ENCODE measurements around the gene ZNF554. TPM values are rescaled to one million over a fixed set of nuclear protein-coding genes. Genes with fewer than 3 reads are reported as not detected.
"Not testable (repeated sequence)": the region's sequence is repeated elsewhere in the genome, so short reads cannot be mapped to it uniquely, and the experiment has no call there.

The ZNF554 gene
- total RNA-seq, 2 donors from 2014 or later = 4.3 to 4.5 TPM

DNA sequence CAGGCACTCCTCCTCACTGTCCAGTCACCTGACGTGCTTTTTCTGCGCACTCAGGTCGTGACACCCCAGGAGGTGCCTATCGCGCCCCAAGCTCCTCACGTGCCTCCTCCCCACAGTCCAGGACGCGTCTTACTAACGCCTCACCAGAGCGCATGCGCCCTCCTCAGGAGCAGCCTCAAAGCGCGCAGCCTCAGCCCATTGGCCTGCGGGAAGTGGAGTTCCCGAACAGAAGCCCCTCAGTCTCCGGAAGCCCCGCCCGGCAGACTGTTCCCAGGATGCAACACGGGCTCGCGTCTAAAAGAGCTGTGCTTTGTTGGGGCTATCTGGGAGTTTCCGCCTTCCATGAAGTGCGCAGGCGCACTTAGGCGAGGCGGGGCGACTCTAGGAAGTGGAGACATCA lies 39.2 kb downstream of the ZNF554 start:
- Mint-ChIP-seq H3K9me3 (peaks cover 14 to 16% of the 10 kb centered on the region in 2 donors), H3K4me1 (ENCODE audit: low read depth) (peaks cover 12% of the 10 kb centered on the region), H3K27me3 (ENCODE audit: low read depth) (no peaks in the 10 kb centered on the region), H3K4me3 (no peak overlapping the region), H3K27ac (no peak overlapping the region), H3K36me3 (ENCODE audit: insufficient read depth in 2 of 2) (peaks cover 15 to 20% of the 10 kb centered on the region in 2 donors)
- ATAC-seq (replicated peaks in 1 of 2) (no peak), DNase-seq (no peak)

DNA sequence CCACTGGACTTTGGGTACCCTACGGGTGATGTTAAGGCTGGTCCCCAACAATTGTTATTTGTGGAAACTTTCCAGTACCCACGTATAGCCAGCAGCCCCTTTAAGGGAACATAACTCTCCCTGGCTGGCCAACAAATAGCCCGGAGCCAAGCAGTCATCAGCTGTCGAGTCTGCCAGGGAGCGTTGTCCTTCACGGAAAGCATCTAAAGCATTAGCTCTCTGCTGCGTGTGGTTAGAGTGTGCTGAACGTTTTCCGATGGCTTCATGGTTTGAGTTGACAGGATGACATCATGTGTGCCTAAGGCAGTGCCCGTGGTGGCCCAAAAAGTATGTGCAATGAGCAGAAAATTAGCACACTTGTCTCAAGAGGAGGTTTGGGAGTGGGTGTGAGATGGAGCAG lies 44.1 kb downstream of the ZNF554 start:
- no peaks in the 10 kb centered on the region for H3K4me1 Mint-ChIP-seq (ENCODE audit: low read depth)

DNA sequence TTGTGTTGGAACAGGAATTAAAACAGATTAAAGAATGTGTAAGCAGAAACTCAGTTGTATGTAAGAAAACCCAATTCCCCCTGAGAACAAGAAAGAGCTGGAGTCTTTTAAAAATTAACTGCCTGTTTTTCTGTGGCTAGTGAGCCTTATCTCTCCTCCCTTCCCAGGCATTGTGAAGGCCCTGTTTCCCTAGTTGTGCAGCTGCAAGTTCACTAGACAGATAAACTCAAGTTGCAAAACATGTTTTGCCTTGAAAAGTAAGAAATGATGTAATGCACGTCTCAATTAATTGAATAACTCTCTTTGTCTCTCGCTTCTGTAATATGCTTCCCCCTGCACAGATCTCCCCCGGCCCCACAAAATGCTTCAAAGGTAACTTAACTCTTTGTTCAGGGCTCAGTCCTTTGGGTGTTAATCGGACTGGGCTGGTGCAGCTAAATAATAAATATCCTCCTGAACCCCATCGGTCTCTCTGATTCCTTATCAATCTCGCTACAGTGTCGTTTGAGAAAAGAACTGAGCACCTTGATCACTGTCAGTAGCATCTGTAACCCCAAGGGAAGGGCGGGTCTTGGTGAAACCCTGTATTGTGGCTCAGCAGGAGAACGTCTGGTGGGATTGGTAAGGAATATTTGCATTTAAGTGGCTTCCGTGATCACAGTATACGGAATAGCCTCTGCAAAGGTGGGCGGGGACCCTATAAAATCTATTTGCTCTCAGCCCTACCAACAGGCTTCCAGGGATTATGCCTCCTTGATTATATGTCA lies 45.8 kb downstream of the ZNF554 start:
- H3K27ac Mint-ChIP-seq = no peak overlapping the region
- DNase-seq (no peak), ATAC-seq (replicated peaks in 1 of 2) (no peak)
- H3K9me3 Mint-ChIP-seq = peaks cover 1 to 5% of the 10 kb centered on the region in 2 donors
- no peaks in the 10 kb centered on the region for H3K4me1 Mint-ChIP-seq (ENCODE audit: low read depth)
- H3K4me3 Mint-ChIP-seq = no peak overlapping the region
- H3K27me3 Mint-ChIP-seq (ENCODE audit: low read depth) = peaks cover 7% of the 10 kb centered on the region
- peaks cover 0 to 2% of the 10 kb centered on the region in 2 donors for H3K36me3 Mint-ChIP-seq (ENCODE audit: insufficient read depth in 2 of 2)

More for the DNA sequence above, 44.1 kb downstream of the ZNF554 start:
- no peak for ATAC-seq (replicated peaks in 1 of 2)
- no peak overlapping the region for H3K27ac Mint-ChIP-seq
- no peak for DNase-seq
- peaks cover 3 to 5% of the 10 kb centered on the region in 2 donors for H3K9me3 Mint-ChIP-seq
- peaks cover 7% of the 10 kb centered on the region for H3K27me3 Mint-ChIP-seq (ENCODE audit: low read depth)
- no peak overlapping the region for H3K4me3 Mint-ChIP-seq
- peaks cover 0 to 2% of the 10 kb centered on the region in 2 donors for H3K36me3 Mint-ChIP-seq (ENCODE audit: insufficient read depth in 2 of 2)

DNA sequence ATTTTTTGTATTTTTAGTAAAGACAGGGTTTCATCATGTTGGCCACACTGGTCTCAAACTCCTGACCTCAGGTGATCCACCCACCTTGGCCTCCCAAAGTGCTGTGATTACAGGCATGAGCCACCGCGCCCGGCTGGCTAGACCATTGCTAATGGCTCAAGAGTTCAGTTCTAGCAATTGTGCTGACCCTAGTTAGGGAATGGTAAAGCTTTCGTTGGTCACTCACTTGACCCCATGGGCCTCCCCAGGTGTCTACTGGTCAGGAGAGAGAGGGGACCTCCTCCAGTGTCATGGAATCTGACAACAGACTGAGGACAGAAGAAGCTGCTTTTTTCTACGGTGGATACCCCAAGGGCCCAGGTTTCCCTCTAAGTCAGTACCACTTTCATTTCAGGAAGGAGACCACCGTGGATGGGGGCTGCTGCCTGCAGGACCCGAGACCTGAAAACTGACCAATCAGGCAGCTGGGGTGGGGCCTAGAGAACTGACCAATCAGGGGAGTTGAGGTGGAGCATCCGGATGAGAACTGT lies 46.9 kb downstream of the ZNF554 start:
- H3K36me3 Mint-ChIP-seq (ENCODE audit: insufficient read depth in 2 of 2) = peaks cover 0 to 2% of the 10 kb centered on the region in 2 donors
- H3K4me1 Mint-ChIP-seq (ENCODE audit: low read depth) = peaks cover 3% of the 10 kb centered on the region
- H3K27me3 Mint-ChIP-seq (ENCODE audit: low read depth) = peaks cover 7% of the 10 kb centered on the region
- ATAC-seq (replicated peaks in 1 of 2) (no peak), DNase-seq (no peak)
- peaks cover 1 to 5% of the 10 kb centered on the region in 2 donors for H3K9me3 Mint-ChIP-seq
- H3K27ac Mint-ChIP-seq = no peak overlapping the region
- H3K4me3 Mint-ChIP-seq = no peak overlapping the region

DNA sequence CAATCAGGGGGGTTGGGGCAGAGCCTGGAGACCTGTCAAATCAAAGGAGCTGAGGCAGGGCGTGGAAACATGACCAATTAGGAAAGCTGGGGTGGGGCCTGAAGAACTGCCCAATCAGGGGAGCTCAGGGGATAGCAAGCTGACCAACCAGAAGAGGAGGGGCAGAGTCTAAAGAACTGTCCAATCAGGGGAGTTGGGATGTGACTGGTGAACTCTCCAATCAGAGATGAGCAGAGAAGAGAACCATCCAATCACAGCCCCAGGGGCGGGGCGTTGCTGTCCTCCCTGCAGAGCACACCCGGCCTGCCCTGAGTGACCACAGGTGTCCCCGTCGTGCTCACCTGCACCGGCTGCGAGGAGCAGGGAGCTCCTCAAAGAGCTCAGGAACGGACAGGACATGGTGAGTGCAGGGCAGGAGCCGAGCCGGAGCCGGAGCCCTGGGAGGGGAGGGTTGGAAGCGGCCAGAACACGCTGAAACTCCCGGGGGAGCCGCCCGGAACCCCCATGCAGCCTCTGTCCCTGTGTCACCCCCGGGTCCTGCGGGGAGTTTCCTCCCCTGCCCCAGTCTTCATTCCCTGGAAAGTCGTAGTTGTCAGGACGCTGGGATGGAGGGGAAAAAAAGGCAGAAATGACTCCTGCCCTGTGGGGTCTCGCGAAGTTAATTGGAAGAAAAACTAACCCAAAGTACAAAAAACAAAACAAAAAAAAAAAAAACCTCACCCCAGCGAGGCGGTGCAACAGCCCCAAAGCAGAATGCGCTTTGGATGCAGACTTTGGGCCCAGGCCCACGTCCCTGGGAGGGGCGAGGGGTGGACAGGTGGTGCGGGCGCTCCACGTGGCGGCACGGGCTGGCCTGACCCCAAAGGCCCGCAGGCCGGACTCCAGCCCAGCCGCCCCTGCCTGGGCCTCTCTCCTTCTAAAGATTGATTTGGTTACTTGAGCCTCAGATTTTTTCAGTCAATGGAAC lies 47.6 kb downstream of the ZNF554 start, which contains the start of gene ZNF556:
Gene ZNF556 (plus strand): TSS at position 311 of the 967 bp plus-strand sequence. CDS start 87 bp downstream, at position 398.
- Mint-ChIP-seq H3K4me3 (no peak within 1 kb of the TSS), H3K4me1 (ENCODE audit: low read depth) (peaks cover 6% of the 10 kb centered on the region), H3K36me3 (ENCODE audit: insufficient read depth in 2 of 2) (peaks cover 0 to 2% of the 10 kb centered on the region in 2 donors), H3K27me3 (ENCODE audit: low read depth) (peaks cover 7% of the 10 kb centered on the region), H3K27ac (no peak within 1 kb of the TSS), H3K9me3 (peaks cover 1 to 5% of the 10 kb centered on the region in 2 donors)
- ATAC-seq (replicated peaks in 1 of 2) = no peak
- no peak for DNase-seq

DNA sequence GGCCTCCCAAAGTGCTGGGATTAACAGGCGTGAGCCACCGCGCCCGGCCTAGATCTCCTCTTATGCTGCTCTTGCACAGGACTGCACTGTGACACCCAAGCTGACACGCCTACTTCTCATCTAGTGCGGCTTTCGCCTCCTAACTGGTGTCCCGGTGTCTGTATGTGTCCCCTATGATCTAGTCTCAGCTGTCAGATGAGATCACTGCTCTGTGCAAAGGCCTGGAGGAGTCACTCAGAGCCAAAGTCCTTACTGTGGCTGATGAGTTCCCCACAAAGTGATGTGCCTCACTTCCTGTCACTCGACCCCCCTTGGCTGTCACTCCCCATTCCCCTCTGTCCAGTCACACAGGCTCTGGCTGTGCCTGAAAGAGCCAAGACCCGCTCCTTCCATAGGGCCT lies 50.0 kb downstream of the ZNF554 start:
- Mint-ChIP-seq H3K9me3 (peaks cover 1 to 2% of the 10 kb centered on the region in 2 donors), H3K27ac (no peak overlapping the region), H3K4me1 (ENCODE audit: low read depth) (peaks cover 6% of the 10 kb centered on the region), H3K4me3 (no peak overlapping the region), H3K36me3 (ENCODE audit: insufficient read depth in 2 of 2) (peaks cover 0 to 2% of the 10 kb centered on the region in 2 donors), H3K27me3 (ENCODE audit: low read depth) (peaks cover 7% of the 10 kb centered on the region)
- no peak for DNase-seq
- ATAC-seq (replicated peaks in 1 of 2) = no peak

DNA sequence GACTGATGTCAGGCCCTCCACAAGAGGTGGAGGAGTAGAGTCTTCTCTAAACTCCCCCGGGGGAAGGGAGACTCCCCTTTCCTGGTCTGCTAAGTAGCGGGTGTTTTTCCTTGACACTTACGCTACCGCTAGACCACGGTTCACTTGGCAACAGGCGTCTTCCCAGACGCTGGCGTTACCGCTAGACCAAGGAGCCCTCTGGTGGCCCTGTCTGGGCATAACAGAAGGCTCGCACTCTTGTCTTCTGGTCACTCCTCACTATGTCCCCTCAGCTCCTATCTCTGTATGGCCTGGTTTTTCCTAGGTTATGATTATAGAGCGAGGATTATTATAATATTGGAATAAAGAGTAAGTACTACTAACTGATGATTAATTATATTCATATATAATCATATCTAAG lies 52.5 kb downstream of the ZNF554 start:
- not testable (repeated sequence) for H3K27ac Mint-ChIP-seq; H3K9me3 Mint-ChIP-seq; ATAC-seq (replicated peaks in 1 of 2); H3K27me3 Mint-ChIP-seq (ENCODE audit: low read depth); H3K4me3 Mint-ChIP-seq; H3K36me3 Mint-ChIP-seq (ENCODE audit: insufficient read depth in 2 of 2); H3K4me1 Mint-ChIP-seq (ENCODE audit: low read depth)
- DNase-seq = peak in 1 of 2 donors; percentile 12

DNA sequence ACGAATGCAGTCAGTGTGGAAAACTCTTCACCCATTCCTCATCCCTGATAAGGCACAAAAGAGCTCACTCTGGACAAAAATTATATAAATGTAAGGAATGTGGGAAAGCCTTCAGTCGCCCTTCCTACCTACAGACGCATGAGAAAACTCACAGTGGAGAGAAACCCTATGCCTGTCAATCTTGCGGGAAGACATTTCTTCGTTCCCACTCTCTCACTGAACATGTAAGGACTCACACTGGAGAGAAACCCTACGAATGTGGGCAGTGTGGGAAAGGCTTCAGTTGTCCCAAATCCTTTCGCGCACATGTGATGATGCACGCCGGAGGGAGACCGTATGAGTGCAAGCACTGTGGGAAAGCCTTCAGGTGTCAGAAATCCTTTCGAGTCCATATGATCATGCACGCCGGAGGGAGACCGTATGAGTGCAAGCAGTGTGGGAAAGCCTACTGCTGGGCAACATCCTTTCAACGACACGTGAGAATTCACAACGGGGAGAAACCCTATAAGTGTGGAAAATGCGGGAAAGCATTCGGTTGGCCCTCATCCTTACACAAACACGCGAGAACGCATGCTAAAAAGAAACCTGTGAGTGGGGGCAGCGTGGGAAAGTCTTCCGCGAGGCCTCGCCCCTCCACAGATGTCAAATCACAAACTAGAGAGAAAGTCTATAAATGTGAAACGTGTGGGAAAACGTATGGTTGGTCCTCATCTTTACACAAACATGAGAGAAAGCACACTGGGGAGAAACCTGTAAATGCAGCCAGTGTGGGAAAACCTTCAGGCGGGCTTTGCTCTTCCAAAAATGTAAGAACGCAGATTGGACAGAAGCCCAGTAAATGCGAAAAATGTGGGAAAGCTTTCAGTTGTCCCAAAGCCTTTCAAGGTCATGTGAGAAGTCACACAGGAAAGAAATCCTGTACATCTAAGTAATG lies 58.0 kb downstream of the ZNF554 start:
- peaks cover 11 to 14% of the 10 kb centered on the region in 2 donors for H3K36me3 Mint-ChIP-seq (ENCODE audit: insufficient read depth in 2 of 2)
- DNase-seq (no peak), ATAC-seq (replicated peaks in 1 of 2) (no peak)
- H3K4me3 Mint-ChIP-seq = no peak overlapping the region
- no peaks in the 10 kb centered on the region for H3K27me3 Mint-ChIP-seq (ENCODE audit: low read depth)
- H3K27ac Mint-ChIP-seq = no peak overlapping the region
- peaks cover 0 to 5% of the 10 kb centered on the region in 2 donors for H3K9me3 Mint-ChIP-seq
- H3K4me1 Mint-ChIP-seq (ENCODE audit: low read depth) = no peaks in the 10 kb centered on the region

DNA sequence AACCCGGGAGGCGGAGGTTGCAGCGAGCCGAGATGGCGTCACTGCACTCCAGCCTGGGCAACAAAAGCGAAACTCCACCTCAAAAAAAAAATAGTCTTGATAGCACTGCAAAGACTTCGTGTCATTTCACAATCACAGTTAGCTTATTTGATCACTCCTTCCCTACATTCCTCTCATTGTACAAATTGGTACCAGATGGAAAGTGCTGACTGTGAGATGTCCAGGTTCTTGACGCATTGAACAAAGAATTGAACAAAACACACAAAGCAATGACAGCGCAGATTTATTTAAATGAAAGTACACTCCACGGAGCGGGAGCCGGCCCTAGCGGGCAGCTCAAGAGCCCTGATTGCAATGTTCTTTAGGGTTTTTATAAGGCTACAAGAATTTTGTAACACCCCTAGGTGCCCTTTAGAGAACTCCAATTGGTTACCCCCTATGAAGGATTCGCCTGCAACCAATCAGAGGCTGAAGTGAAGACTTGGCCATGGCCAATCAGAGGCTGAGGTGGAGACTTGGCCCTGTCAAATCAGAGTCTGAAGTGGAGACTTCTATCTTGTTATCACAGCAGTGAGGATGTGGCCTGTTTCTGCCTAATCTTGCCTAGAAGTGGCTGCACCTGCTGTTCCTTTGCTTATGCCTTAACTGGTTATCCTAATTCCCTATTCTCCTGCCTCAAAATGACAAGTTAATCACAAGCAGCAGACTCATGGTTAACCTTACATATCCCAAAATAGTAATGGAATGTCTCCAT lies 64.2 kb downstream of the ZNF554 start:
- no peaks in the 10 kb centered on the region for H3K9me3 Mint-ChIP-seq
- peaks cover 6% of the 10 kb centered on the region for H3K4me1 Mint-ChIP-seq (ENCODE audit: low read depth)
- ATAC-seq (replicated peaks in 1 of 2) = no peak
- no peak overlapping the region for H3K27ac Mint-ChIP-seq
- DNase-seq = no peak
- no peaks in the 10 kb centered on the region for H3K27me3 Mint-ChIP-seq (ENCODE audit: low read depth)
- no peak overlapping the region for H3K4me3 Mint-ChIP-seq
- H3K36me3 Mint-ChIP-seq (ENCODE audit: insufficient read depth in 2 of 2) = peaks cover 0 to 4% of the 10 kb centered on the region in 2 donors

DNA sequence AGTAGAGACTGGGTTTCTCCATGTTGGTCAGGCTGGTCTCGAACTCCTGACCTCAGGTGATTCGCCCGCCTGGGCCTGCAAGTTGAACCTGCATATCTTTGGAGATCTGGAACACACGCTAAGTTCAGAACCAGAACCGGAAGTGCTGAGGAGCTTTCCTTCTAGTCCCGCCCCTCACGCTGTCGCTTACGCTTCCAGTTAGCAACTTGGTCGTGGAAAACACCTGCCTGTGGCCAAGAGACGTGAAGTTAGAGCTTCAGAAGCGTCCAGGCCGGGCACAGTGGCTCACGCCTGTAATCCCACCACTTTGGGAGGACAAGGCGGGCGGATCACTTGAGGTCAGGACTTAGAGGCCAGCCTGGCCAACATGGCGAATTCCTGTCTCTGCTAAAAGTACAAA lies 66.1 kb downstream of the ZNF554 start:
- peaks cover 7% of the 10 kb centered on the region for H3K4me1 Mint-ChIP-seq (ENCODE audit: low read depth)
- no peaks in the 10 kb centered on the region for H3K9me3 Mint-ChIP-seq
- no peaks in the 10 kb centered on the region for H3K36me3 Mint-ChIP-seq (ENCODE audit: insufficient read depth in 2 of 2)
- no peaks in the 10 kb centered on the region for H3K27me3 Mint-ChIP-seq (ENCODE audit: low read depth)
- DNase-seq = no peak
- no peak overlapping the region for H3K4me3 Mint-ChIP-seq
- no peak for ATAC-seq (replicated peaks in 1 of 2)
- H3K27ac Mint-ChIP-seq = no peak overlapping the region
